Measurements from ENCODE around the gene CPAMD8. TPM values are rescaled to one million over a fixed set of nuclear protein-coding genes. Genes with fewer than 3 reads are reported as not detected.

Gene CPAMD8
- total and polyA plus RNA-seq, 10 of the 15 experiments (the other 5 are each of a cell fraction or from before 2014, with no cell fraction given) = 0.12 to 0.97 (median 0.25) TPM; not detected in 3

- ChIA-PET RAD21 (ENCODE audit: unreplicated experiment) (no interaction called here), POLR2A (no interaction called here), SMC1A (ENCODE audit: uncharacterized antibody, unreplicated experiment) (interaction anchor here (0.8 kb wide), 1 partner anchor 219 kb away, joined by 3 read pairs; no protein-coding TSS in a partner anchor), CTCF (interaction anchor here (0.9 to 1.3 kb wide), 2 partner anchors 82 to 284 kb away, joined by 3 to 4 read pairs; no protein-coding TSS in a partner anchor)
- H3K9ac ChIP-seq (ENCODE audit: control insufficient read depth, insufficient read depth, low read length) = no peak overlapping the region
- WGBS (ENCODE audit: insufficient coverage, insufficient replicate concordance, low lambda C conversion rate, missing lambda C conversion rate) = 98% methylated on average over 15 of the region's 15 CpGs
- DNase-seq (ENCODE audit: low read depth, low spot score) (no peak), ATAC-seq (no peak), FAIRE-seq (no peak)
- H3K4me3 ChIP-seq = no peak overlapping the region
- H3K27me3 ChIP-seq (replicated peaks in 1 of 2; ENCODE audit: control insufficient read depth in 2 of 2, insufficient read depth in 2 of 2, low read length in 1 of 2) = no peaks in the 10 kb centered on the region
- H3K36me3 ChIP-seq (ENCODE audit: control insufficient read depth in 2 of 2, insufficient read depth in 2 of 2, low read length in 1 of 2) = peaks cover 20 to 29% of the 10 kb centered on the region in 2 experiments
- no peaks in the 10 kb centered on the region for H3K9me3 ChIP-seq (replicated peaks; ENCODE audit: control insufficient read depth, insufficient read depth, low read length)
- H3K27ac ChIP-seq (ENCODE audit: control insufficient read depth, insufficient read depth) = no peak overlapping the region
- H3K4me2 ChIP-seq (ENCODE audit: control insufficient read depth, insufficient read depth) = no peak overlapping the region
- H3K79me2 ChIP-seq (ENCODE audit: control insufficient read depth, insufficient read depth, low read length) = no peaks in the 10 kb centered on the region
- intact Hi-C loops (cut with micrococcal nuclease; ENCODE audit: unreplicated experiment) (no loop called here), in situ Hi-C loops (cut with MboI) (no loop called here)
- TF ChIP-seq POLR2A (IDR thresholded peaks at IDR 0.05; ENCODE audit: low read depth, low read length) (peak; percentile 22; the same call in 1 of the 2 replicates), PML (IDR thresholded peaks at IDR 0.05; ENCODE audit: low read length) (no peak)
- no TSS peak for BruUV-seq (replicated peaks)
- H2AFZ ChIP-seq (ENCODE audit: control insufficient read depth, low read depth, low read length) = no peak overlapping the region
- H3K4me1 ChIP-seq (ENCODE audit: control insufficient read depth, insufficient read depth, low read length) = no peaks in the 10 kb centered on the region
- H4K20me1 ChIP-seq (ENCODE audit: control insufficient read depth, insufficient read depth) = no peaks in the 10 kb centered on the region
Observed at GRCh38 chr19:17055636-17056035, 29.0 kb upstream of the CPAMD8 start.

DNA sequence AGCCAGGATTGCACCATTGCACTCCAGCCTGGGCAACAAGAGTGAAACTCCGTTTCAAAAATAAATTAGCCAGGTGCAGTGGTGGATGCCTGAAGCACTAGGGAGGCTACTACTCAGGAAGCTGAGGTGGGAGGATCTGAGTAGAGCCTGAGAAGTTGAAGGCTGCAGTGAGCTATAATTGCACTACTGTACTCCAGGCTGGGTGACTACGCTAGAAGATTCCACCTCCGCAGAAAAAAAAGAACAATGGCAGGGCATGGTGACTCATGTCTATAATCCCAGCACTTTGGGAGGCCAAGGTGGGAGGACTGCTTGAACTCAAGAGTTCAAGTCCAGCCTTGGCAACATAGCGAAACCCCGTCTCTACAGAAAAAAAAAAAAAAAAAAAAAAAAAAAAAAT is 28.1 kb upstream of the CPAMD8 start:
- Histone ChIP-seq H3K9me3 (replicated peaks; ENCODE audit: control insufficient read depth, insufficient read depth, low read length) (no peaks in the 10 kb centered on the region), H3K4me2 (ENCODE audit: control insufficient read depth, insufficient read depth) (no peak overlapping the region), H3K9ac (ENCODE audit: control insufficient read depth, insufficient read depth, low read length) (no peak overlapping the region), H3K79me2 (ENCODE audit: control insufficient read depth, insufficient read depth, low read length) (no peaks in the 10 kb centered on the region), H3K27ac (ENCODE audit: control insufficient read depth, insufficient read depth) (no peak overlapping the region), H3K4me3 (no peak overlapping the region), H3K36me3 (ENCODE audit: control insufficient read depth in 2 of 2, insufficient read depth in 2 of 2, low read length in 1 of 2) (peaks cover 23 to 29% of the 10 kb centered on the region in 2 experiments), H4K20me1 (ENCODE audit: control insufficient read depth, insufficient read depth) (no peaks in the 10 kb centered on the region), H2AFZ (ENCODE audit: control insufficient read depth, low read depth, low read length) (no peak overlapping the region), H3K27me3 (replicated peaks in 1 of 2; ENCODE audit: control insufficient read depth in 2 of 2, insufficient read depth in 2 of 2, low read length in 1 of 2) (no peaks in the 10 kb centered on the region), H3K4me1 (ENCODE audit: control insufficient read depth, insufficient read depth, low read length) (no peaks in the 10 kb centered on the region)
- RAD21 ChIA-PET (ENCODE audit: unreplicated experiment) = no interaction called here
- POLR2A ChIA-PET = interaction anchor here (0.7 kb wide), 1 partner anchor 91 kb away, joined by 9 read pairs; no protein-coding TSS in a partner anchor
- no TSS peak for BruUV-seq (replicated peaks)
- CTCF ChIA-PET = no interaction called here
- in situ Hi-C loops (cut with MboI) (no loop called here), intact Hi-C loops (cut with micrococcal nuclease; ENCODE audit: unreplicated experiment) (no loop called here)
- ATAC-seq = no peak
- SMC1A ChIA-PET (ENCODE audit: uncharacterized antibody, unreplicated experiment) = no interaction called here
- no peak for FAIRE-seq
- WGBS (ENCODE audit: insufficient coverage, insufficient replicate concordance, low lambda C conversion rate, missing lambda C conversion rate) = 98% methylated on average over 5 of the region's 5 CpGs
- DNase-seq (ENCODE audit: low read depth, low spot score) = no peak
- no peak for TF ChIP-seq BCL11A (IDR thresholded peaks at IDR 0.05; ENCODE audit: low read depth, low read length)
- TF ChIP-seq NR2F1 (conservative IDR thresholded peaks at IDR 0.05) = no peak
- no peak for TF ChIP-seq HDGF (IDR thresholded peaks at IDR 0.05)
- TF ChIP-seq PML (IDR thresholded peaks at IDR 0.05; ENCODE audit: low read length) = no peak
- TF ChIP-seq NFIC (IDR thresholded peaks at IDR 0.05; ENCODE audit: low read depth, low read length) = no peak
- TF ChIP-seq SUPT20H (IDR thresholded peaks at IDR 0.05; ENCODE audit: borderline replicate concordance, control insufficient read depth, low read depth, low read length) = no peak
- TF ChIP-seq TCF7 (IDR thresholded peaks at IDR 0.05; ENCODE audit: borderline replicate concordance) = no peak
- no peak for TF ChIP-seq ZNF24 (IDR thresholded peaks at IDR 0.05)
- no peak for TF ChIP-seq RAD21 (IDR thresholded peaks at IDR 0.05; ENCODE audit: insufficient read depth, low read depth, low read length)
- TF ChIP-seq IKZF2 (IDR thresholded peaks at IDR 0.05) = no peak
- TF ChIP-seq, protein P1, sequence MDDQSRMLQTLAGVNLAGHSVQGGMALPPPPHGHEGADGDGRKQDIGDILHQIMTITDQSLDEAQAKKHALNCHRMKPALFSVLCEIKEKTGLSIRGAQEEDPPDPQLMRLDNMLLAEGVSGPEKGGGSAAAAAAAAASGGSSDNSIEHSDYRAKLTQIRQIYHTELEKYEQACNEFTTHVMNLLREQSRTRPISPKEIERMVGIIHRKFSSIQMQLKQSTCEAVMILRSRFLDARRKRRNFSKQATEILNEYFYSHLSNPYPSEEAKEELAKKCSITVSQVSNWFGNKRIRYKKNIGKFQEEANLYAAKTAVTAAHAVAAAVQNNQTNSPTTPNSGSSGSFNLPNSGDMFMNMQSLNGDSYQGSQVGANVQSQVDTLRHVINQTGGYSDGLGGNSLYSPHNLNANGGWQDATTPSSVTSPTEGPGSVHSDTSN (IDR thresholded peaks at IDR 0.05; ENCODE audit: insufficient replicate concordance, low read depth, low read length) = no peak
- no peak for TF ChIP-seq WRNIP1 (IDR thresholded peaks at IDR 0.05; ENCODE audit: borderline replicate concordance, low read depth, low read length)
- TF ChIP-seq IRF4 (IDR thresholded peaks at IDR 0.05; ENCODE audit: low read depth, low read length) = no peak
- TF ChIP-seq JUNB (IDR thresholded peaks at IDR 0.05) = no peak
- no peak for TF ChIP-seq ESRRA (IDR thresholded peaks at IDR 0.05; ENCODE audit: low read length)
- no peak for TF ChIP-seq ZZZ3 (IDR thresholded peaks at IDR 0.05; ENCODE audit: control insufficient read depth, insufficient read length, low read depth)
- TF ChIP-seq NR2C2 (IDR thresholded peaks at IDR 0.05; ENCODE audit: borderline replicate concordance, control insufficient read depth, insufficient read length, low read depth) = no peak
- no peak for TF ChIP-seq BACH1 (IDR thresholded peaks at IDR 0.05; ENCODE audit: borderline replicate concordance)
- TF ChIP-seq USF2 (IDR thresholded peaks at IDR 0.05; ENCODE audit: borderline replicate concordance, low read depth, low read length) = no peak

Data from GM12878 (cell line).